ENCODE results near the gene ATP2C2.

Gene ATP2C2

DNA sequence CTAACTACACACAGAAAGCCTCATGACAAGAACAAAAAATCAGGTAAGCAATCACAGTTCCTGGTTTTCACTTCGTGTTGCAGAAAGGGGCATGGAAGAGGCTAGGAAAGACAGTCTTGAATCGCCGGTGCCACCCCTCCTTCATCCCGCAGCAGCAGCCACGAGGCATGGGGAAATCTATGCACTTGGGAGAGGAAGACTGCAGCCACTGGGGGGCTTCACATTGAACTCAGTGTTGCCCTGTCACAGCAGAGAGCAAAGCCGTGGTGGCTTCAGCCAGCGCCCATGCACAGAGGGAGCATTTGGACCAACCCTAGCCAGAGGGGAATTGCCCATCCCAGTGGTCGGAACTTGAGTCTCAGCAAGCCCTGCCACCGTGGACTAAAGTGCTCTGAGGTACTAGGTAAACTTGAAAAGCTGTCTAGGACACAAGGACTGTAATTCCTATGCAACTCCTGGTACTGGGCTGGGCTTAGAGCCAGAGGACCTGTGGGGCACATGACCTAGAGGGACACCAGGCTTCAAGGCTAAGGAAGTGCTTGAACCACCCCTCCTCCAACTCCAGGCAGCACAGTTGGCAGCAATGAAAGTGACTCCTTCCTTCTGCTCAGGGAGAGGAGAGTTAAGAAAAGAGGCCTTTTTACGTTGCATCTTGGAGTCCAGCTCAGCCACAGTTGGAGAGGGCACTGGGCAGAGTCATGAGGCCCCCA, 35.2 kb upstream of the ATP2C2 start:
- TF ChIP-seq, protein P1, sequence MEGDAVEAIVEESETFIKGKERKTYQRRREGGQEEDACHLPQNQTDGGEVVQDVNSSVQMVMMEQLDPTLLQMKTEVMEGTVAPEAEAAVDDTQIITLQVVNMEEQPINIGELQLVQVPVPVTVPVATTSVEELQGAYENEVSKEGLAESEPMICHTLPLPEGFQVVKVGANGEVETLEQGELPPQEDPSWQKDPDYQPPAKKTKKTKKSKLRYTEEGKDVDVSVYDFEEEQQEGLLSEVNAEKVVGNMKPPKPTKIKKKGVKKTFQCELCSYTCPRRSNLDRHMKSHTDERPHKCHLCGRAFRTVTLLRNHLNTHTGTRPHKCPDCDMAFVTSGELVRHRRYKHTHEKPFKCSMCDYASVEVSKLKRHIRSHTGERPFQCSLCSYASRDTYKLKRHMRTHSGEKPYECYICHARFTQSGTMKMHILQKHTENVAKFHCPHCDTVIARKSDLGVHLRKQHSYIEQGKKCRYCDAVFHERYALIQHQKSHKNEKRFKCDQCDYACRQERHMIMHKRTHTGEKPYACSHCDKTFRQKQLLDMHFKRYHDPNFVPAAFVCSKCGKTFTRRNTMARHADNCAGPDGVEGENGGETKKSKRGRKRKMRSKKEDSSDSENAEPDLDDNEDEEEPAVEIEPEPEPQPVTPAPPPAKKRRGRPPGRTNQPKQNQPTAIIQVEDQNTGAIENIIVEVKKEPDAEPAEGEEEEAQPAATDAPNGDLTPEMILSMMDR (IDR thresholded peaks at IDR 0.05), result peak; percentile 30; the same call in 1 of the 2 replicates

DNA sequence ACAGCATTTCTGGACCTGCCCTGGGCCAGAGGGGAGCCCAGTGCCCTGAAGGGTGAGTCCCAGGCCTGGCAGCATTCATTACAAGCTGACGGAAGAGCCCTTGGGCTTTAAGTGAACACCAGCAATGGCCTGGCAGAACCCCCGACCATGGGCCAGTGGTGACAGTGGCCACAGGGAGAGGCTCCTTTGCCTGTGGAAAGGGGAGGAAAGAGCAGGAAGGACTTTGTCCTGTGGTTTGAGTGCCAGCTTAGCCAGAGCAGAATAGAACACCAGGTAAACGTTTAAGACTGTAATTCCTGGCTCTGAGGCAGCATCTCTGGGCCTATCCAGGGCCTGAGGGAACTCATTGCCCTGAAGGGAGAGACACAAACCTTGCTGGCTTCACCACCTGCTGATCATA, 34.3 kb upstream of the ATP2C2 start:
- TF ChIP-seq, protein P1 (IDR thresholded peaks at IDR 0.05), result no peak

DNA sequence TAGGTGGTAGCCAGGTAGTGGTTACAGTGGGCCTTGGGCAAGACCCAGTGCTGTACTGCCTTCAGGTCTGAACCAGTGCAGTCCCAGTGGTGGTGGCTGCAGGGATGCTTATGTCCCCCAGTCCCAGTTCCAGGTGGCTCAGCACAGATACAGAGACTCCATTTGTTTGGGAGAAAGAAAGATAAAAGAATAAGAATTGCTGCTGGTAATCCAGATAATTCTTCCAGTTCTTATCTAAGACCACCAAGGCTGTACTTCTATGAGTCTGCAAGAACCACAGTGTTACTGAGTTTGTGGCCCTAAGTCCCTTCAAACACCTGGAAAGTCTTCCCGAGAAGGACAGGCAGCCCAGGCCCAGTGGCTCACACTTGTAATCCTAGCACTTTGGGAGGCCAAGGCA, 33.9 kb upstream of the ATP2C2 start:
- TF ChIP-seq, protein P1 (IDR thresholded peaks at IDR 0.05), result no peak

DNA sequence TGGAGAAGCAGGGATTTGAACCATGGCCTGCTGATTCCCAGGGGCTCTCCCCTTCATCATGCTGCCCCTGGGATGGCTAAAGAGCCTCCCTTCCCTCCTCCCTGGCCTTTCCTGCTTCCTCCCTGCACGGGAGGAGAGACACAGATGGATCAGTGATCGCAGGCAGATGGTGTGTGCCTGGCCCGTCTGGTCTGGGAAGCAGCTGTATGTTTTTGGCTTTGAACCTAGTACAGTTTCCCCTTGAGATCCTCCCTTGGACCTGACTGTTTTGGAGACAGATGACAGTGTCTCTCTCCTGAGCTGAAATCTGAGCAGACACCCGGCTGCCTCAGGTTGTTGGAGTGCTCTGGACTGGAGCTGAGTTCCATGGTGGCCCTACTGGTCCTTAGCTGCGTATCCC, 29.0 kb upstream of the ATP2C2 start:
- TF ChIP-seq, protein P1 (IDR thresholded peaks at IDR 0.05), result no peak

DNA sequence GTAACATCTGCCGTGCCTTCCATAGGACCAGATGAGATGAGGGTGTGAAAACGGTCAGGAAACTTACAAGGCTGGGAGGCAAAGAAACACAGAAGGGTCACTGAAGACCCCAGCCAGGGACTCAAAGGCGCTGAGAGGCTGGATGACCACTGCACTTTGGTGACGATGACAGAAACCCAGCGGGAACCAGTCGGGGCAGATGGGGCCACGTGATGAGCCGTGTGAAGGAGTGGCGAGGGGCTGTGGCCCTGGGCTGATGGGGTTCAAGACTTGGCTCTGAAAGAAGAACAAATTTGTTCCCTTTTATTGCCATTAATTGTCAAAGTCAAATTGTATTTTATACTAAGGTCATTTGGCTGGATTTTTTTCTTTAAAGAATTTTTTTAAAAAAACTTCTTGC, 28.6 kb upstream of the ATP2C2 start:
- TF ChIP-seq, protein P1 (IDR thresholded peaks at IDR 0.05), result no peak

DNA sequence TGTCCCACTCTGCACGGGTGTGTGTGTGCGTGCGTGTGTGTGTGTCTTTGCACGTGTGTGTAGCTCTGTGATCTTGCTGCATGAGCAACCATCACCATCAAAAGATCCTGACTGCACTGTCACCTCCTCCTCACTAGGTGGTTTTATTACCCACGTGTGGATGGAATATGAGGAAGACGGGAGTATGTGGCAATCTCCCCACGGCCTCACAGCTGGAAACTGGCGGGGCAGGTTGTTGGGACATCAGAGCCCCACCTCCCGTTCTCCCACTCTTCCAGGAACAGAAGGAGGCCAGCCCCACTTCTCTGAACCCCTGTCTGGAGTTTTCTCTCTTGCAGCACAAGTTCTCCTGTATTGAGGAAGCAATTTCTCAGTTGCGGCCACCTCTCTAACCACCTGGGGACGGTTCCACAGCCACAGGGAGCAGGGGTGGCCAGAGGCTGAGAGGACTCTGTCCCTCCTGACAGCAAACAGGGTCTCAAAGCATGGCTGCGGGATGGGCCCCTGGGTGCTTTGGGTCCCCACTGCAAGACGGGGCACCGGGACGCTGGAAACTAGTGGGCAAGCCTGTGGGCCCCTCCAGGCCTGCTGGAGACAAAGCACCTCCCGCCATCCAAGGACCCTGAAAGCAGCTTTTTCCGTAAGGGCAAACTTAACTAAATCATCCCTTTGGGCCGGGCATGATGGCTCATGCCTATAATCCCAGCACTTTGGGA, 27.9 kb upstream of the ATP2C2 start:
- TF ChIP-seq, protein P1 (IDR thresholded peaks at IDR 0.05), result no peak

DNA sequence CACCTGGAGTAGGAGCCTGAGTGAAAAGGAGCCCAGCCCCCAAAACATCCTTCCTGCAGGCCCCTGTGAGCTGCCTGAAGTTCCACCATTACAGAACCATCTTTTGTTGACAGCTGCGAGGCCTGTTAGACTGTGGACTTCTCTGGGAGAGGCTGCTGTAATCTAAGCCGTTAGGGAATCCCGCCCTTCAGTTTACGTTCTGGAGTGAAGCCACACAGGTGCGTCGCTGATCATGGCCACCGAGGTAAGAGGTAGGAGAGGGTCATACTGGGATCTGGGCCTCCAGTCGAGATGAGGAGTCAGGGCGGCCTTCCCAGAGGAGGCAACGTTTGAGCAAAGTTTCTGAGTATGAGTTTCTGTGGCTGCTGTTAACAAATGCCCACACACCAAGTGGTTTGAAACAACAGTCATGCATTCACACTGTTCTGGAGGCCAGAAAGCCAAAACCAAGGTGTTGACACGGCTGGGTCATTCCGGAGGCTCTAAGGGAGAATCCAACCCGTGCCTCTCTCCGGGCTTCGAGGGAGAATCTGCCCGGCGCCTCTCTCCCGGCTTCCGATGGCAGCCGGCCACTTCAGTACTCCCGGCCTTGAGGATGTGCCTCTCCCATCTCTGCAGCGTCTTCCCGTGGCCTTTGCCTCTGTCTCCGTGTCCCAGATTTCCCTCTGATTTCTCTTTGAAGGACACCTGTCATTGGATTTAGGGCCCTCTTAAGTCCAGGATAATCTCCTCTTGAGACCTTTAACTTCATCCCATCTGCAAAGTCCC, 26.6 kb upstream of the ATP2C2 start:
- TF ChIP-seq, protein P1 (IDR thresholded peaks at IDR 0.05), result no peak
